NCI-H69 (cell line): ENCODE measurements around the gene ATL2.
"Not testable (repeated sequence)": the region's sequence is repeated elsewhere in the genome, so short reads cannot be mapped to it uniquely, and the experiment has no call there.

Source experiments
- DNase-seq: peaks from one replicate; lab custom pipeline; 2025; lab: John Stamatoyannopoulos, UW

ATL2 gene

DNA sequence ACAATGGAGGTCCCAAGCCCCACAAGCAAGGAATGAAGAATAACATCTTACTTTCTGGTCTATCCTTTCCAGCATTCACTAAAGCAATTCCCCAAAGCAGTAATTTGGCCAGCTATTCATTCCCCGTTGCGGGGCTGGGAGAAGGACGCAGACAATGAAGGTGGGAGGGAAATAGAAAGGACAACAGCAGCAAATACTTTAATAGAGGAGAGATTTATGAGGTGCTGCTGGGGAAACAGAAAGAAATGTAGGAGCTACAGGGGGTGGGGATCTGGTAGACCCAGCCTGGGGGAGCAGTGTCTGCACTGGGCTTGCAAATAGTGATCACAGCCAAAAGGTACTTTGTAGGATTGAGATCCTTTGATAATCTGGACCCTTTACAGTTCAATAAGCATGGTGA lies 13.9 kb upstream of the ATL2 start:
- peak; percentile 2 for DNase-seq

DNA sequence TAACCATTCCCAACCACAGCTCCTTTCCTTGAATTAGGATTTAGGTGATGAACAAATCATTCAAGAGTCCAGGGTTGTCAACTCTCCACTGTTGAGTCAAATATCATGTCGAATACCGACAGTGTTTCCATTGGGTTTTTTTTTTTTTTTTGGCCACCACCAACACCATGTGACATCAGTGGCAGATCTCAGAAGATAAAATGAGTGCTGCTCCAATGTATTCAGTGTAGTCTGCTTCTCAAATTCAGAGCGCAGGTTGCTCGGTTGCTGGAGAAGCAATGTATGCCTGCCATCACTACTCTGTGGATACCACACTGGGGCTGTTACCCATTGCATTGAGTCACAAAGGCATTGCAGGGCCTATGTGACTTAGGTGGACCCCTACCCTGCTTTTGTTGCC lies 10.8 kb upstream of the ATL2 start:
- DNase-seq, result no peak

DNA sequence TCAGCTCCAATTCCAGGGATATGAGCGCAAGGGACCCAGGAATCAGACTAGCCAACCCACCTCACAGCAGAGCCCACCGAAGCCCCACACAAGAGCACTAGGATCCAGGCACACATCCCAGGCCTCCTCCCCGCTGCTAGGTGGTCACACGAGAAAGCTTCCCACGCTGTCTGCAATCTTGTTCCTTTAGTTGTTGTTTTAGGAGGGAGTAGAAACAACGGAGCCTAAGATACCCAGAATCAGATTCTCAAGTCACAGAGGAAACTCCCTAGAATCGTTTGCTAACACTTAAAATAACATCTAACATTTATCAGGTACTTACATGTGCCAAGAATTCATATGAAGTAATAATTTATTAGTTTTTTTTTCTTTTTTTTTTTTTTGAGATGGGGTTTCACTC lies 9.7 kb upstream of the ATL2 start:
- DNase-seq, result no peak

DNA sequence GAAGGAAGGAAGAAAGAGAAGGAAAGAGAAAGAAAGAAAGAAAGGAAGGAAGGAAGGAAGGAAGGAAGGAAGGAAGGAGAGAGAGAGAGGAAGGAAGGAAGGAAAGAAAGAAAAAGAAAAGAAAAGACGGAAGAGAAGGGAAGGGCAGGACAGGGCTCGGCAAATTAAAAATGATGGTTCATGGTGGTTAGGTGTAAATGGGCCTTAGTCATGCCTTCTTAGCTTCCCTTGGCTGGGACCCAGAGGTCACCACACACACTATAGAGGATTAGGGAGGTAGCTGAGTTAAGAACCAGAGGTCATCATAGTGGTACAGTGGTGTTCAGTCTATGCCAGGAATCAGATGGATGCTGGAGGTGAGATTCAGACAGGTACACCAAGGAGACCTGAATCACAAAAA lies 9.3 kb upstream of the ATL2 start:
- no peak for DNase-seq

DNA sequence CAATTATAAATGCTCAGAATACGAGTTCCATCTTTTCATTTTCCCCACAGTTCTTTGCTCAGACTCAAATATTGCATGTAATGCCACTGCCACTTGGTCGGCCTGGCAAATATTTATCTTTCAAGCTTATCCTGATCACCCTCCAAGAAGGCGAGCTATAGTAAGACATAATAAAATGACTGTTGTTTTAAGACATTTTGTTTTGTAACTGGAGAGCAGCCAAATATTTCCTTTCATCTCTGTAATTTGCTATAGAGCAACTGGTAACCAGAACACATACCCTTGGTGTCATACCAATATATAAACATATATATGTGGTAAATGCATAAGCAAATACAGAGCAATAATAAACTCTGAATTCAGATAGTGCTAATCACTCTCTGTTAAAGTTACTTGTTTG lies 7.3 kb upstream of the ATL2 start:
- DNase-seq, result no peak

DNA sequence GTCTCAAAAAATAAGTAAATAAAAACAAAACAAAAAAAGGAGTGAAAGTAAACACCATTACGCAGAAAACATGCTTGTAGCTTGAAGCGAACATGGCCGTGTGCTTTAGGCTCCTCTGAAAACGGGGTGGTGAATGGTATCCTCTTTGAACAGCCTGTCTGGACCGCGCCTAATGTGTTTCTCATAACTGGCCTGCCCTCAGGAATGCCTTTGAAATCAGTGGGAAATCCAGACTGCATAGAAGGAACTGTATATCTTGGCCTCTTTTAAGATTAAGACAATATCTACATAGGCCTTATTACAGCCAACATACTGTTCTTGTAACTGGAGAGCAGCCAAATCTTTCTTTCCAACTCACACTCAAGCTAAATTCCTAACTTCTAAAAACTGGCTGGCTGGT lies 6.7 kb upstream of the ATL2 start:
- DNase-seq, result not testable (repeated sequence)

DNA sequence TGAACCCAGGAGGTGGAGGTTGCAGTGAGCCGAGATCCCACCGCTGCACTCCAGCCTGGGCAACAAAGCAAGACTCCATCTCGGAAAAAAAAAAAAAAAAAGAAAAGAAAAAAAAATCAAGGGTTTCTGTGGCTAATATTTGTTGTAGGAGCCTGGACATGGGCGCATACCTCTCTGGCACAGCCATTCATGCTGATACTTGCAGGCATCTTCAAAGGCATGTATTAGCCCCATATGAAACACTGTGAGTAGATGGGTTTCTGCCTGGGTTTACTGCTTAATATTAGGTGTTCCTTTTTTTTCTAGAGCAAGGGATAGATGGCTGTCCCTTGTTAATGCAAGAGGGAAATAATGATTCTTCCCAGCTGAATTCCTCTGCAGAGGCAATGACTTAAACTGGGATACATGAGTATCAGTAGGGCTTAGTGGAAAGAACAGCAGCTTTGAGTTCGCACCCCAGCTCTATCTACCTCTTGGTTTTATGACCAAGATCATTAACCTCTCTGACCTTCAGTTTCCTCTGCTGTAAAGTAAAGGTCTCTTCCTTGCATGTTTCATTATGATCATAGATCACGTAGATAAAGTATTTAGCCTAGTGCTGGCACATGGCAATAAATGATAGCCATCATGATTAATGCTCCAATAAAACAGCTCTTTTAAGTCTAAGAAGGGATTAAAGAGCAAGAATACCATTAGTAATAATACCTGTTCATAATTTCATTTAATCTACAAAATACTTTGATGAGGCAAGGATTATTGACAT lies 4.5 kb upstream of the ATL2 start:
- DNase-seq, result no peak

DNA sequence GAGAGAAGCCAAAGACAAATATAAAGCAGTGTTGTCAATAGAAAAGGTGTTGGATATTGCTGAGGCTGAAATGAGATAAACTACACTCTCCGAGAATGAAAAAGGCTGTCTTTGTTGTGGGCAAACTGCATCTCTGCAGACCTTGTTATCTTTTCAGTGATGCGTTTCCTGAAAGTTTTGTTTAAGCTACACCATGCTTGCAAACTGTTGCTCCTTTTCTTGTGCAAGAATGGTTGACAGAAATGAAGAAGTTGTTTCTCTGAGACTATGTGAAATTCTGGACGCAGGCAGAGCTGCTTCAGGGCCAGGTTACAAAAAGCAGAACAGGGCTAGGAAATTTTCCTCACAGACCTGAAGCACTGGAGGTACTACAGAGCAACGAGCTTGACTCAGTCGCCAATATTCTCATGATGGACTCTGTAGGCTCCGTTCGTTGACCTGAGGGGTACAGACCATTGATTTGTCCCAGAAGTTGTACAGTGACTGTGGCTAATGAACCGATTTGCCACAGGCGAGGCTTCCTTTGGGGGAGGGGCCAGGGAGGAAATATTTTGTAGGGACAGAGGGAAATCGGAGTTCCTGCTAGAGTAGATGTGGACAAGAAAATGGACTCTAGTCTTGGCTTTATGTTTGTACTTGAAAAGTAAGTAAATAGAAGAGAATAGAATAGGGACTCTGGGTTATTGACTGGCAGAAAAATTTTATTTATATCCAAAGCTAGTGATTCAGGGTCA lies 3.5 kb upstream of the ATL2 start:
- no peak for DNase-seq

DNA sequence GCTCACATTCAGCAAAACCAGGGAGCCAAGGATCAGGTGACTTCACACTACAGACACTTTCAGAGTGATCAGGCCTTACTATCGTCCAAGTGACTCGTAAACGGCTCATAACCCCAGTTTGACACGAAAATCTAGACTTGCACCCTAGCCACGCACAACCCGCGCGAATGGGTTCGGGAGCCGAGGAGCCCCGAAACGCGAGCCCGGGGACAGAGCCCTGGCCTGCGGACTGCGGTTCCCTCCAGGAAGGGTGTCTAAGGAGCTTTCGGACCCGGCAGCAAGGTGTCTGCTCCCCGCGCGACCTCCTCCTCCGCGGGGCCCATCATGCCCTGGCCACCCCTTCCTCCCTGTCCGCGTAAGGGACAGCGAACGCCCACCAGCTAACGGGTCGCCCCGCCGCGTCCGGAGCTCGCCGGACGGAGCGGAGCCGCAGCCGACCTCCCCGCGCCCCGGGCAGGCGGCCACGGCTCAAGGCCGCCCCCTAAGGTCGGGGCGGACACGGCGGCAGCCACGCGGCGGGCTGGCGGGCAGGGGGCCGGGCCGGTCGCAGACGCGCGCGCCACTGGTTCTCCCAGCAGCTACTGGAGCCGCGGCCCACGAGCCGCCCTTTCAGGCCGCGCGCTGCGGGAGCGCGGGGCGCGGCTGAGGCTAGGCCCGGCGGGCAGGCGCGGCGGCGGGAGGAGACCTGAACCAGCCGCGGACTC lies 575 bp downstream of the ATL2 start:
- DNase-seq, result peak; percentile 71

DNA sequence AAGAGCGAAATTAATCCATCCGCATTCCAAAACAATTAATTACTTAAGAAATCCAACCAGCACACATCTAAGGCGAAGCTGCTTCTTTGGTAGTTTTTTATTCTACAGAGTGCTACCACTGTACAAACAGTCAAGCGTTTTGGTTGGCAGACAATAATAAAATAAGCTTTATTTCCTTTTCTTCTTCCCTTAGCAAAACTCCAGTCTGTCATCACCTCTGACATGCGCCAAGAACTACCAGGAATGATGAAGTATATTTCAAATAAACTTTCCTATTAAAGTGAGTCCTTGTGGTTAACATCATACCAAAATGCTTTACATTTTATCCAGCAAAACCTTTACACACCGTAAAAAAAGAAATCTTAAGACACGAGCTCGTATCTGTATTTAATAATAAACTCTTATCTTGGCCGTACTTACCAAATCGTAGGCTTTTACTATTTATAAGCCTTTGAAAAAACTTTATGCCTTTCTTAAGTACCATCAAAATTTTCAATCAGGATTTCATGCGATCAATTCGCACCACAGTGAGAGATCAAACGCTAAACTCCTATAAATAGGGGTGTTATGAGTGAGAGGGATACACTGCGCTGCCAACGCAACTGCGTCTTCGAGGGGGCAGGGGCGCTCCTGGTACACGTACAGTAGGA lies 1.3 kb downstream of the ATL2 start:
- DNase-seq, result no peak

DNA sequence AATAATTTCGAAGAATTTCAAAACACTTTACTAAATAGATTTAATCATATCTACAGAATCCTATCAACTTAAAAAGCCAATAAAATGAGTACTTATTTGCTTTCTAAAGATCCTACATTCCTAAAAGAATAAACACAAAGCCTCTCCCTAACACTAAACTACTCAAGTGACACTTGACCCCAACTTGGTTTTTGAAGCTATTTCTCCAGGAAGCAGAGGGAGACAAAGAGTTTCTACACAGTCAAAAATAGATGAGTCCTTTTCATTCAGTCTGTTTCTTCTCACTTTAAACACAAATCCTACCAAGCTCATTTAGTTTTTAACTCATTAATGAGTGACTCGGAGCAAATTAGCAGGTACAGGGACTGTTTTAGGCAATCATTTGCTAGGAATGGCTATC lies 2.1 kb downstream of the ATL2 start:
- DNase-seq, result peak; percentile 1

DNA sequence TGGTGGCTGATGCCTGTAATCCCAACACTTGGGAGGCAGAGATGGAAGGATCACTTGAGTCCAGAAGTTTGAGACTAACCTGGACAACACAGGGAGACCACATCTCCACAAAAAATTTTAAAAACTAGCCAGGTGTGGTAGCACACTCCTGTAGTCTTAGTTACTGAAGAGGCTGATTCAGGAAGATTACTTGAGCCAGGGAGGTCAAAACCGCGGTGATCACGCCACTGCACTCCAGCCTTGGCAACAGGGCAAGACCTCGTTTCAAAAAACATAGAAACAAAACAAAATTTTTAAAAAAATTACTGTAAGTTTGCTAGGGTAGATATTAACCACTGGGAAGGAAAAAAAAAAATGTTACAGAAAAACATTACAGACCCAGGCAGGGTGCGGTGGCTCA lies 5.8 kb downstream of the ATL2 start:
- no peak for DNase-seq

DNA sequence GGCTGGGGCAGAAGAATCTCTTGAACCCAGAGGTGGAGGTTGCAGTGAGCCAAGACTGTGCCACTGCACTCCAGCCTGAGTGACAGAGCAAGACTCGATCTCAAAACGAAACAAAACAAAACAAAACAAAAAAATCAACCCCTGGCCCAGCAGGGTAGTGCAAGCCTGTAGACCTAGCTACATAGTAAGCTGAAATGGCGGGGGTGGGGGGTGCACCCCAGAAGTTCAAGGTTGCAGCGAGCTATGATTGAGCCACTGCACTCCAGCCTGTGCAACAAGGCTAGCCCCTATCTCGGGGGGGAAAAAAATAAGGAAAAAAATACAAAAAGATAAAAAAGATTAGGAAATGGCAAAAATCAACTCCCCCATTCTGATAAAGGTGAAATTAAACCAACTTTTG lies 6.4 kb downstream of the ATL2 start:
- DNase-seq, result no peak

DNA sequence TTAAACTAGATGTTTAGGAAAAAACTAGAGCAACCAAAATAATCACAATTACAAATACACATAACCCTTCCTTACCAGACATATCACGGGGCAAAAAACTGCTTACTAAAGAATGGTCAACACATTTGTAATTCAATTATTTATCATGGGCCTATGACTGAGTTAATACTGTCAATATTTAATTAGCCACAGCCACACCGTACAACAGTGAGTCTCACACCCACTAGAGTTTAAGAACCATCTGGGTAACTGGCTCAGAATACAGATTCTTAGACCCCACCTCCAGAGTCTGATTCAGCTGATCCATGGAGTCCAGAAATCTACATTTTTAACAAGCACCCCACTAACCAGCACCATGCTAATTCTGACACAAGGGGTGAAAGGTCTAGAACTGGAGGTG lies 14.8 kb downstream of the ATL2 start:
- no peak for DNase-seq

DNA sequence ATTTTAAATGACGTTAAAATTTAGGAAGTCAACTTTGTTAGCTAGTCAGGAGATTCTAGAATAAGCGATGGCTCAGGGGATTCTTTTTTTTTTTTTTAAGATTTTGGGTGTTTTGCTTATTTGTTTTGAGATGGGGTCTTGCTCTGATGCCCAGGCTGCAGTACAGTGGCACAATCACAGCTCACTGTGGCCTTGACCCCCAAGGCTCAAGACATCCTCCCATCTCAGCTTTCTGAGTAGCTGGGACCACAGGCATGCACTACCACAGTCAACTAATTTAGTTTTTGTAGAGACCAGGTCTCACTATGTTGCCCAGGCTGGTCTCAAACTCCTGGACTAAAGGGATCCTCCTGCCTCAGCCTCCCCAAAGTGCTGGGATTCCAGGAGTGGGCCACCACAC lies 16.9 kb downstream of the ATL2 start:
- DNase-seq, result no peak

DNA sequence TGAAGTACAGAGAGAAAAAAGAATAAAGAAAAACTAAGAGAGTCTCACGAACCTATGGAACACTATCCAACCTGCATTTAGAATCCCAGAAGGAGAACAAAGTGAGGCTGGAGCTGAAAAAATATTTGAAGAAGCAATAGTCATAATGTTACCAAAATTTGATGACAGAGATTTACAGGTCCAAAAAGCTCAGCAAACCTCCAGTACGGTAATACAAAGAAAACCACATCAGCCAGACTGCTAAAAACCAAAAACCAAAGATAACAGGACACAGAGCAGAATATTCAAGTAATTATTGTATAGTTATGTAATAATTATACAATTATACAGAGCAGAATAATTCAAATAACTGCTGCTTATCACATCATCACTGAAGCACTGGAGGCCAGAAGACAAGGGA lies 23.7 kb downstream of the ATL2 start:
- no peak for DNase-seq

DNA sequence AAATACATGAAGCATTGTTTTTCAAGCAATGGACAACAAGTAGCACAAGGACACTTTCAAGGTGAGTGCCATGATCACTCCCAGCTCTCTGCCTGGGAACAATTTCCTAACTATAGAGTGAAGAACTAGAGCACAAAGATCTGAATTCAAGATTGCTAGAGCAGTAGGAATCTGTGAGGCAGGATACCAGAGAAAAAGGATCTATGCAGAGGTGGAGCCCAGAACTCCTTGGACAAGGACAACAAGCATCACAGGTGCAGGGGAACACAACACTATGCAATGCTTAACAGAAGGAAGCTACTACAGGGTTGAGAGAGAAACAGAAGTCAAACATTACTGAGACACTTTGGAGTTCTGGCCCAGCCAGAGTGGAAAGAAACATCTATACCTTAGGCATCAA lies 24.7 kb downstream of the ATL2 start:
- DNase-seq, result no peak

DNA sequence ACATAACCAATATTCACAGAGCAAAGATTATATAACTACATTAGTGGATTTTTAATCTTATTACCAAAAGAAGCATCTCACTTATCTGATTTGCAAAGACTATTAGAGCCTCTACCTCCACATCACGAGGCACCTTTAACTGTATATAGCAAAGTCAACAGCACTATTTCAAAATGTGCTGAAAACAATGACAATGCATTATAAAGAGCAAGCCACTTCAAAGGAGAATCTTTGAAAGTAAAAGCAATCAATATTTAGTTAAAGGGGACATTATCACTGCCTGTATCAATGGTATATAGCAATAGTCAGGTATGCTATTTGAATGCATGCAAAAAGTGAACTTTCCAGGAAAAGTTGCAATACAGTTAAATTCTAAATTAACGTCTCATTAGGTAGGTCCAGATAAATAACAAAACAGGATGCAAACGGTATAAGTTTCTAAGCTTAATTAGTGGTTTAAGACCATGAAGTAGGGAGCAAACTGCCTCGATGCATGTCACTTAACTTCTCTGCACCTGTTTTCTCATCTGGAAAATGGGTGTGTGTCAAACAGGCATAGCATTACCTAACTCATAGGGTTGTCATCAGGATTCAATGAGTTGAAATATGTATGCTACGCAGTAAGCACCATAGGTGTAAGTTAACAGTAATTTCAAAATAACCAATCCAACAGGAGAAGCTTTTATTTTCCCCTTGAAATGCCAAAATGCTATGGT lies 31.6 kb downstream of the ATL2 start:
- no peak for DNase-seq

DNA sequence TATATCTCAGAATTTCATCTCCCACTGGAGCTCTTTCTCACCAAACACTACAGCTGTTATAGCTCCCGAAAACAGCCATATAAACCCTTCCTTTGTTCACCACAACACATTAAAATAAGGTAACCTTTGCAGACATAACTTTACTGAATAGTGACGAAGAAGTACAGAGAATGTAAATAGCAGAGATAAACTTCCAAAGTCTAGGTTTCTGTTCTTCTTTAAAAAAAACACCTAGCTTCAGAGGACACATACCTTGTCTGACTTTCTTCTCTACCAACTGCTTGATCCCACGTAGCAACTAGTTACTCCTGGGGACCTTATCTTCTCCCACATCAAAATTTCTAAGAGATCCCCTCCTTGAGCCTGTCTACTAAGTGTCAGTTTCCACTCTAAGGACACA lies 32.3 kb downstream of the ATL2 start:
- no peak for DNase-seq

DNA sequence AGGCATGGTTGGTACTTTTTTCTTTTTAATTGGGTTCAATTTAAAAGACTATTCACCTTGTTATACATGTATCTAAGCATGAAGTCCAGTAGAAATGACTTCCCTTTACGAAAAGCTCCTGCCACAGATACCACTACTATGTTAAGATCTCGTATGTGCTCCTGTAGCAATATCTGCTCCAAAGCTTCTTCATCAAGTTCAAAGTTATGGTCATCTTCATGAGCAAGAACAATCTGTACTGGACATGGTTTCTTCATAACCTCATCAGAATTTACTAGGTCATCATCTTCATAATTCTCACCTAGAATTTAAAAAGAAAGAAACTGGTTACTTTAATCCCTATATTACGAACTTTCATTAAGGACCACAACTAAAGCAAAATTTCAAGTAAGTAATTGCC lies 33.9 kb downstream of the ATL2 start:
- no peak for DNase-seq

DNA sequence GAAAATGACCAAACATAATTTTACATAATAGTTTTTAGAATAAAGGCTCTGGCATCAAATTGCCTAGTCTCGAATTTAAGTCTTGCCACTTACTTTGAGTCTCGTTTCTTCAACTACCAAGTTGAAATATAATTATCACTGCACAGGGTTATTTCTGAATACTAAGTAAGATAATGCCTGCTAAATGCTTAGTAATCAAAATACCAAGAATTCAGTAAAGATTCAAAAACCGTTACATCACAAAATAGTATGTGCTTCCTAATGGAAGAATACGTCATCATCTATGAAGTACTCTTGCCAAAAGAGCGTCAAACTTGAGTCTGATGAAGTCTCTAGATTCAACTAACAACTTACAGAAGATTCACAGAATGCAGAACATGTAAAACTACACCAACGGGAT lies 40.5 kb downstream of the ATL2 start:
- DNase-seq, result no peak

DNA sequence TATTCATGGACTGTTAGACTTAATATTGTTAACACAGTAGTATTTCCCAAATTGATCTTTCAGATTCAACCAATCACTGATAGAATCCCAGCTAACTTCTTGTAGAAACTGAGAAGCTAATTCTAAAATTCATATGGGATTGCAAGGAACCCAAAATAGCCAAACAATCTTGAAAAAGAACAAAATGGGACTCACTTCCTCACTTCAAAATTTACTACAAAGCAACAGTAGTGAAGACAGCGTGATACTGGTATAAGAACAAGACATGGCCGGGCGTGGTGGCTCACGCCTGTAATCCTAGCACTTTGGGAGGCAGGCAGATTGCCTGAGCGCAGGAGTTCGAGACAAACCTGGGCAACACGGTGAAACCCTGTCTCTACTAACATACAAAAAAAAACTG lies 46.3 kb downstream of the ATL2 start:
- DNase-seq, result no peak
